HepG2 (cell line): Measurements from ENCODE around the gene CCDC121. TPM values are rescaled to one million over a fixed set of nuclear protein-coding genes. Genes with fewer than 3 reads are reported as not detected.

Source experiments
- HDAC1 ChIP-seq: sonication (generic); formaldehyde crosslinking; IDR thresholded peaks from 2 replicates; pipeline ENCODE4 v1.5.1; 2020; ENCODE audit warnings: mild to moderate bottlenecking, missing genetic modification reagents
- KDM2A ChIP-seq: sonication (generic); formaldehyde crosslinking; IDR thresholded peaks from 2 replicates; pipeline ENCODE4 v1.4.0; 2020; ENCODE audit warnings: low read depth, missing genetic modification reagents, borderline replicate concordance
- TBP ChIP-seq: sonication (generic); formaldehyde crosslinking; IDR thresholded peaks from 2 replicates; pipeline ENCODE4 v1.5.0; 2020; ENCODE audit warnings: missing genetic modification reagents
- ZFY ChIP-seq: sonication (generic); formaldehyde crosslinking; IDR thresholded peaks from 2 replicates; pipeline ENCODE4 v1.4.0; 2020; ENCODE audit warnings: missing genetic modification reagents
- ZNF746 ChIP-seq: sonication (generic); formaldehyde crosslinking; IDR thresholded peaks from 2 replicates; pipeline ENCODE4 v1.8.0; 2022; ENCODE audit warnings: mild to moderate bottlenecking, missing genetic modification reagents
- polyA plus RNA-seq, 8 experiments: library from polyadenylated mRNA; depleted of rRNA in 3 of 8; stranded (reverse) in 7 of 8; unstranded in 1 of 8; fragments of >200 nt; fragmentation: Illumina TruSeq in 4 of 8; extraction: Trizol in 4 of 8; gene quantifications; 2 replicates each; pipeline versions ENCODE4 v1.2.1 to v1.2.3, GENCODE V29; 2011 to 2016; ENCODE audit warnings: low read depth in 4 of 8, missing spikeins in 1 of 8, mixed read lengths in 1 of 8; ENCODE audit not compliant: insufficient read depth in 1 of 8
- total RNA-seq, 5 experiments: library from RNA; depleted of rRNA; stranded (reverse); fragments of >200 nt; fragmentation: Illumina TruSeq; extraction: Trizol; gene quantifications; 2 replicates each; pipeline ENCODE4 v1.2.3, GENCODE V29; 2016; ENCODE audit warnings: low read depth in 1 of 5
- TF ChIP-seq, protein P1 (sequence below): IDR thresholded peaks from 2 replicates; pipeline ENCODE4 v1.6.1; 2016; ENCODE audit warnings: missing genetic modification reagents, missing compliant biosample characterization
- TF ChIP-seq, protein P2 (sequence below), 2 experiments: sonication (generic) in 1 of 2; formaldehyde crosslinking in 1 of 2; IDR thresholded peaks; 2 replicates each; pipeline versions ENCODE4 v1.6.1 to v1.9.0; 2014 to 2022; ENCODE audit warnings: antibody characterized with exemption in 1 of 2, borderline replicate concordance in 1 of 2, inconsistent platforms in 1 of 2, low read depth in 1 of 2, missing genetic modification reagents in 1 of 2
- TF ChIP-seq, protein P3 (sequence below): sonication (generic); formaldehyde crosslinking; IDR thresholded peaks from 2 replicates; pipeline ENCODE4 v1.5.0; 2020; ENCODE audit warnings: mild to moderate bottlenecking, missing genetic modification reagents, borderline replicate concordance
- TF ChIP-seq, protein P4 (sequence below): sonication (generic); formaldehyde crosslinking; conservative IDR thresholded peaks from 2 replicates; pipeline ENCODE4 v1.4.0; 2020; ENCODE audit warnings: mild to moderate bottlenecking, missing genetic modification reagents, moderate library complexity
- TF ChIP-seq, protein P5 (sequence below): sonication (generic); formaldehyde crosslinking; IDR thresholded peaks from 2 replicates; pipeline ENCODE4 v1.4.0; 2020; ENCODE audit warnings: missing genetic modification reagents

Gene CCDC121
- total and polyA plus RNA-seq, 2 of the 13 experiments (the other 11 are each of a cell fraction or from before 2014, with no cell fraction given): 1.9 to 3.0 TPM

DNA sequence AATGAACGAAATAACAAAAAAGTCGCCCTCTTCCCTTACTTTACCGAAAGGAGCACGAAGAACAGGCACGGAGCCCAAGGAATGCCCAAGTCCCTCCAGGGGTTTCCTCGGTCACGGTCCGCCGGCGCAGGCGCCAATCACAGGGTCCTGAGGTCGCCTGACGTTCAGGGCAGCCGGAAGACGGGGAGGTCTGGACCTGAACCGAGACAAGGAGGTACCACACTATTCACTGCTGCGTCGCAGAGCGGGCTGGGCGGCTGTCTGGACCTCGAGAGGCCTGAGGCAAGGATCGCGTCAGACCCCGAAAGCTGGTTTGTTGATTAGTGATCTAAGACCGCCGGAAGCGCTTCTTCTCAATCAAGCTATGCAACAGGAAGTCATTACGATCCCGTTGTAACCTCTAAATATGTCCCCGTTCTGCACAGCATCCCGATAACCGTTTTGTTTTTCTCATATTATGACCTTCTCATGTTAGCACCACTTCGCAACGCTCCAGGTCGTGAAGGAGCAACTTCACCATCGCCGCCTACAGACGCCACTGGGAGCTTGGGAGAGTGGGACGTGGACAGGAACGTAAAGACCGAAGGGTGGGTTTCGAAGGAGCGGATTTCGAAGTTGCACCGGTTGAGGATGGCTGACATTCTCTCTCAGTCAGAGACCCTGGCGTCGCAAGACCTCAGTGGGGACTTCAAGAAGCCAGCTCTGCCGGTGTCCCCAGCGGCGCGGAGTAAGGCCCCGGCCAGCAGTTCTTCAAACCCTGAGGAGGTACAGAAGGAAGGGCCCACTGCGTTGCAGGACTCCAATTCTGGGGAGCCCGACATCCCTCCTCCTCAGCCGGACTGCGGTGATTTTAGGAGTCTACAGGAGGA, 34.7 kb upstream of the CCDC121 start, which contains the start of the genes SLC4A1AP and SUPT7L (continued):
- TF ChIP-seq, protein P1, sequence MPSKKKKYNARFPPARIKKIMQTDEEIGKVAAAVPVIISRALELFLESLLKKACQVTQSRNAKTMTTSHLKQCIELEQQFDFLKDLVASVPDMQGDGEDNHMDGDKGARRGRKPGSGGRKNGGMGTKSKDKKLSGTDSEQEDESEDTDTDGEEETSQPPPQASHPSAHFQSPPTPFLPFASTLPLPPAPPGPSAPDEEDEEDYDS (CRISPR knock-in tag): peak; percentile 66; the same call in 1 of the 2 replicates
- TF ChIP-seq, protein P2, sequence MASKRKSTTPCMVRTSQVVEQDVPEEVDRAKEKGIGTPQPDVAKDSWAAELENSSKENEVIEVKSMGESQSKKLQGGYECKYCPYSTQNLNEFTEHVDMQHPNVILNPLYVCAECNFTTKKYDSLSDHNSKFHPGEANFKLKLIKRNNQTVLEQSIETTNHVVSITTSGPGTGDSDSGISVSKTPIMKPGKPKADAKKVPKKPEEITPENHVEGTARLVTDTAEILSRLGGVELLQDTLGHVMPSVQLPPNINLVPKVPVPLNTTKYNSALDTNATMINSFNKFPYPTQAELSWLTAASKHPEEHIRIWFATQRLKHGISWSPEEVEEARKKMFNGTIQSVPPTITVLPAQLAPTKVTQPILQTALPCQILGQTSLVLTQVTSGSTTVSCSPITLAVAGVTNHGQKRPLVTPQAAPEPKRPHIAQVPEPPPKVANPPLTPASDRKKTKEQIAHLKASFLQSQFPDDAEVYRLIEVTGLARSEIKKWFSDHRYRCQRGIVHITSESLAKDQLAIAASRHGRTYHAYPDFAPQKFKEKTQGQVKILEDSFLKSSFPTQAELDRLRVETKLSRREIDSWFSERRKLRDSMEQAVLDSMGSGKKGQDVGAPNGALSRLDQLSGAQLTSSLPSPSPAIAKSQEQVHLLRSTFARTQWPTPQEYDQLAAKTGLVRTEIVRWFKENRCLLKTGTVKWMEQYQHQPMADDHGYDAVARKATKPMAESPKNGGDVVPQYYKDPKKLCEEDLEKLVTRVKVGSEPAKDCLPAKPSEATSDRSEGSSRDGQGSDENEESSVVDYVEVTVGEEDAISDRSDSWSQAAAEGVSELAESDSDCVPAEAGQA (IDR thresholded peaks at IDR 0.05; ENCODE audit: low read depth): peak; percentile 81
- TF ChIP-seq, protein P2 (CRISPR knock-in tag; IDR thresholded peaks at IDR 0.05; ENCODE audit: borderline replicate concordance): peak; percentile 91
- TF ChIP-seq KDM2A (CRISPR knock-in tag) (peak; percentile 100), HDAC1 (CRISPR knock-in tag) (peak; percentile 99), ZFY (peak; percentile 89), TBP (CRISPR knock-in tag) (peak; percentile 80; the same call in 1 of the 2 replicates), ZNF746 (CRISPR knock-in tag) (no peak)
- TF ChIP-seq, protein P3, sequence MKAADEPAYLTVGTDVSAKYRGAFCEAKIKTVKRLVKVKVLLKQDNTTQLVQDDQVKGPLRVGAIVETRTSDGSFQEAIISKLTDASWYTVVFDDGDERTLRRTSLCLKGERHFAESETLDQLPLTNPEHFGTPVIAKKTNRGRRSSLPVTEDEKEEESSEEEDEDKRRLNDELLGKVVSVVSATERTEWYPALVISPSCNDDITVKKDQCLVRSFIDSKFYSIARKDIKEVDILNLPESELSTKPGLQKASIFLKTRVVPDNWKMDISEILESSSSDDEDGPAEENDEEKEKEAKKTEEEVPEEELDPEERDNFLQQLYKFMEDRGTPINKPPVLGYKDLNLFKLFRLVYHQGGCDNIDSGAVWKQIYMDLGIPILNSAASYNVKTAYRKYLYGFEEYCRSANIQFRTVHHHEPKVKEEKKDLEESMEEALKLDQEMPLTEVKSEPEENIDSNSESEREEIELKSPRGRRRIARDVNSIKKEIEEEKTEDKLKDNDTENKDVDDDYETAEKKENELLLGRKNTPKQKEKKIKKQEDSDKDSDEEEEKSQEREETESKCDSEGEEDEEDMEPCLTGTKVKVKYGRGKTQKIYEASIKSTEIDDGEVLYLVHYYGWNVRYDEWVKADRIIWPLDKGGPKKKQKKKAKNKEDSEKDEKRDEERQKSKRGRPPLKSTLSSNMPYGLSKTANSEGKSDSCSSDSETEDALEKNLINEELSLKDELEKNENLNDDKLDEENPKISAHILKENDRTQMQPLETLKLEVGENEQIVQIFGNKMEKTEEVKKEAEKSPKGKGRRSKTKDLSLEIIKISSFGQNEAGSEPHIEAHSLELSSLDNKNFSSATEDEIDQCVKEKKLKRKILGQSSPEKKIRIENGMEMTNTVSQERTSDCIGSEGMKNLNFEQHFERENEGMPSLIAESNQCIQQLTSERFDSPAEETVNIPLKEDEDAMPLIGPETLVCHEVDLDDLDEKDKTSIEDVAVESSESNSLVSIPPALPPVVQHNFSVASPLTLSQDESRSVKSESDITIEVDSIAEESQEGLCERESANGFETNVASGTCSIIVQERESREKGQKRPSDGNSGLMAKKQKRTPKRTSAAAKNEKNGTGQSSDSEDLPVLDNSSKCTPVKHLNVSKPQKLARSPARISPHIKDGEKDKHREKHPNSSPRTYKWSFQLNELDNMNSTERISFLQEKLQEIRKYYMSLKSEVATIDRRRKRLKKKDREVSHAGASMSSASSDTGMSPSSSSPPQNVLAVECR (CRISPR knock-in tag): peak; percentile 96
- TF ChIP-seq, protein P4, sequence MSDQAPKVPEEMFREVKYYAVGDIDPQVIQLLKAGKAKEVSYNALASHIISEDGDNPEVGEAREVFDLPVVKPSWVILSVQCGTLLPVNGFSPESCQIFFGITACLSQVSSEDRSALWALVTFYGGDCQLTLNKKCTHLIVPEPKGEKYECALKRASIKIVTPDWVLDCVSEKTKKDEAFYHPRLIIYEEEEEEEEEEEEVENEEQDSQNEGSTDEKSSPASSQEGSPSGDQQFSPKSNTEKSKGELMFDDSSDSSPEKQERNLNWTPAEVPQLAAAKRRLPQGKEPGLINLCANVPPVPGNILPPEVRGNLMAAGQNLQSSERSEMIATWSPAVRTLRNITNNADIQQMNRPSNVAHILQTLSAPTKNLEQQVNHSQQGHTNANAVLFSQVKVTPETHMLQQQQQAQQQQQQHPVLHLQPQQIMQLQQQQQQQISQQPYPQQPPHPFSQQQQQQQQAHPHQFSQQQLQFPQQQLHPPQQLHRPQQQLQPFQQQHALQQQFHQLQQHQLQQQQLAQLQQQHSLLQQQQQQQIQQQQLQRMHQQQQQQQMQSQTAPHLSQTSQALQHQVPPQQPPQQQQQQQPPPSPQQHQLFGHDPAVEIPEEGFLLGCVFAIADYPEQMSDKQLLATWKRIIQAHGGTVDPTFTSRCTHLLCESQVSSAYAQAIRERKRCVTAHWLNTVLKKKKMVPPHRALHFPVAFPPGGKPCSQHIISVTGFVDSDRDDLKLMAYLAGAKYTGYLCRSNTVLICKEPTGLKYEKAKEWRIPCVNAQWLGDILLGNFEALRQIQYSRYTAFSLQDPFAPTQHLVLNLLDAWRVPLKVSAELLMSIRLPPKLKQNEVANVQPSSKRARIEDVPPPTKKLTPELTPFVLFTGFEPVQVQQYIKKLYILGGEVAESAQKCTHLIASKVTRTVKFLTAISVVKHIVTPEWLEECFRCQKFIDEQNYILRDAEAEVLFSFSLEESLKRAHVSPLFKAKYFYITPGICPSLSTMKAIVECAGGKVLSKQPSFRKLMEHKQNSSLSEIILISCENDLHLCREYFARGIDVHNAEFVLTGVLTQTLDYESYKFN: peak; percentile 55
- TF ChIP-seq, protein P5, sequence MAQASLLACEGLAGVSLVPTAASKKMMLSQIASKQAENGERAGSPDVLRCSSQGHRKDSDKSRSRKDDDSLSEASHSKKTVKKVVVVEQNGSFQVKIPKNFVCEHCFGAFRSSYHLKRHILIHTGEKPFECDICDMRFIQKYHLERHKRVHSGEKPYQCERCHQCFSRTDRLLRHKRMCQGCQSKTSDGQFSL: peak; percentile 71
